Measurements from ENCODE around the gene SCUBE3. TPM values are rescaled to one million over a fixed set of nuclear protein-coding genes. Genes with fewer than 3 reads are reported as not detected.

Gene SCUBE3
- total RNA-seq, 2 experiments from 2014 or later: not detected

- ChIA-PET POLR2A (interaction anchor here (0.6 to 1.3 kb wide), 3 partner anchors 21 to 1951 kb away, joined by 3 to 5 read pairs (median 3); no protein-coding TSS in a partner anchor), CTCF (interaction anchor here (0.5 to 3.5 kb wide), 9 partner anchors 12 to 563 kb away, joined by 3 to 28 read pairs (median 4); partner anchors contain the start of gene TCP11)
- DNase-seq: no peak
- intact Hi-C loops (cut with DNase I, micrococcal nuclease): loop anchor here in 1 of 2 experiments (2.0 kb wide), 1 partner anchor 938 kb away; the partner anchor contains the start of gene BRPF3
- Mint-ChIP-seq H3K36me3 (ENCODE audit: low read depth) (no peaks in the 10 kb centered on the region), H3K27ac (peak overlapping the region; percentile 84), H3K4me3 (peak overlapping the region; percentile 91), H3K9me3 (ENCODE audit: low read depth) (no peaks in the 10 kb centered on the region), H3K4me1 (peaks cover 35% of the 10 kb centered on the region), H3K27me3 (no peaks in the 10 kb centered on the region)
- no peak for ATAC-seq
Measured at GRCh38 chr6:35258336-35258735, 44.6 kb downstream of the SCUBE3 start.

- peak overlapping the region; percentile 84 for H3K27ac Mint-ChIP-seq
- H3K36me3 Mint-ChIP-seq (ENCODE audit: low read depth): no peaks in the 10 kb centered on the region
- ChIA-PET CTCF (interaction anchor here (0.5 to 3.5 kb wide), 10 partner anchors 18 to 977 kb away, joined by 3 to 28 read pairs (median 3); partner anchors contain the start of gene TCP11), POLR2A (interaction anchor here (0.6 to 1.3 kb wide), 6 partner anchors 21 to 1952 kb away, joined by 3 to 6 read pairs (median 3); partner anchors contain the start of genes BLTP3A and TAF11)
- ATAC-seq: peak; percentile 10
- DNase-seq: no peak
- H3K9me3 Mint-ChIP-seq (ENCODE audit: low read depth): no peaks in the 10 kb centered on the region
- intact Hi-C loops (cut with DNase I, micrococcal nuclease): loop anchor here in 1 of 2 experiments (1.0 to 2.0 kb wide), 7 partner anchors 43 to 938 kb away; partner anchors contain the start of genes ANKS1A, BRPF3, FANCE and RPS10
- peak overlapping the region; percentile 91 for H3K4me3 Mint-ChIP-seq
- H3K27me3 Mint-ChIP-seq: no peaks in the 10 kb centered on the region
- peaks cover 39% of the 10 kb centered on the region for H3K4me1 Mint-ChIP-seq
Measured at GRCh38 chr6:35258858-35259193, 45.1 kb downstream of the SCUBE3 start.

- ChIA-PET POLR2A (interaction anchor here (0.6 to 1.3 kb wide), 6 partner anchors 20 to 468 kb away, joined by 3 to 6 read pairs (median 4); partner anchors contain the start of genes BLTP3A and TAF11), CTCF (interaction anchor here (0.5 to 3.5 kb wide), 11 partner anchors 18 to 977 kb away, joined by 3 to 28 read pairs (median 3); partner anchors contain the start of genes RPL10A and TCP11)
- H3K4me1 Mint-ChIP-seq: peaks cover 45% of the 10 kb centered on the region
- H3K9me3 Mint-ChIP-seq (ENCODE audit: low read depth): no peaks in the 10 kb centered on the region
- H3K4me3 Mint-ChIP-seq: peak within 1 kb of the TSS; percentile 91
- peak within 1 kb of the TSS; percentile 90 for H3K27ac Mint-ChIP-seq
- DNase-seq (peak; percentile 95), ATAC-seq (peak; percentile 89)
- no peaks in the 10 kb centered on the region for H3K36me3 Mint-ChIP-seq (ENCODE audit: low read depth)
- intact Hi-C loops (cut with DNase I, micrococcal nuclease): loop anchor here in 1 of 2 experiments (1.0 to 2.0 kb wide), 7 partner anchors 43 to 937 kb away; partner anchors contain the start of genes ANKS1A, BRPF3, FANCE and RPS10
- no peaks in the 10 kb centered on the region for H3K27me3 Mint-ChIP-seq
Measured at GRCh38 chr6:35259194-35259947, 45.6 kb downstream of the SCUBE3 start, which contains the start of gene ZNF76. ZNF76 (plus strand) TSS chr6:35259735; CDS start chr6:35281152, 21,417 bp downstream.

- CTCF ChIA-PET: interaction anchor here (0.6 to 3.5 kb wide), 5 partner anchors 19 to 208 kb away, joined by 3 to 28 read pairs (median 6); partner anchors contain the start of genes RPL10A and TCP11
- Mint-ChIP-seq H3K9me3 (ENCODE audit: low read depth) (no peaks in the 10 kb centered on the region), H3K4me1 (peaks cover 49% of the 10 kb centered on the region), H3K4me3 (peak overlapping the region; percentile 91), H3K27me3 (no peaks in the 10 kb centered on the region), H3K36me3 (ENCODE audit: low read depth) (no peaks in the 10 kb centered on the region), H3K27ac (peak overlapping the region; percentile 90)
- peak; percentile 82 for DNase-seq
- intact Hi-C loops (cut with DNase I, micrococcal nuclease): loop anchor here in 1 of 2 experiments (1.0 to 2.0 kb wide), 7 partner anchors 42 to 937 kb away; partner anchors contain the start of genes ANKS1A, BRPF3, FANCE and RPS10
- peak; percentile 47 for ATAC-seq
- POLR2A ChIA-PET: interaction anchor here (0.6 to 1.3 kb wide), 3 partner anchors 37 to 372 kb away, joined by 4 to 6 read pairs (median 5); partner anchors contain the start of gene TAF11
Measured at GRCh38 chr6:35259948-35260590, 46.3 kb downstream of the SCUBE3 start.

- POLR2A ChIA-PET: interaction anchor here (0.7 kb wide), 1 partner anchor 655 kb away, joined by 3 read pairs; no protein-coding TSS in a partner anchor
- Mint-ChIP-seq H3K27me3 (no peaks in the 10 kb centered on the region), H3K36me3 (ENCODE audit: low read depth) (peaks cover 3% of the 10 kb centered on the region), H3K9me3 (ENCODE audit: low read depth) (no peaks in the 10 kb centered on the region), H3K4me1 (peaks cover 52% of the 10 kb centered on the region), H3K27ac (peak overlapping the region; percentile 90), H3K4me3 (peak overlapping the region; percentile 91)
- DNase-seq: no peak
- intact Hi-C loops (cut with DNase I, micrococcal nuclease): no loop called here
- CTCF ChIA-PET: interaction anchor here (0.7 kb wide), 1 partner anchor 37 kb away, joined by 3 read pairs; the partner anchor contains the start of gene DEF6
- no peak for ATAC-seq
Measured at GRCh38 chr6:35260591-35261570, 47.1 kb downstream of the SCUBE3 start.

GRCh38 chr6:35262596-35262995 lies 48.8 kb downstream of the SCUBE3 start:
- ATAC-seq (no peak), DNase-seq (no peak)
- POLR2A ChIA-PET: interaction anchor here (1.4 kb wide), 1 partner anchor 34 kb away, joined by 4 read pairs; no protein-coding TSS in a partner anchor
- H3K27ac Mint-ChIP-seq: peak overlapping the region; percentile 18
- no peaks in the 10 kb centered on the region for H3K9me3 Mint-ChIP-seq (ENCODE audit: low read depth)
- intact Hi-C loops (cut with DNase I, micrococcal nuclease): no loop called here
- CTCF ChIA-PET: no interaction called here
- H3K27me3 Mint-ChIP-seq: no peaks in the 10 kb centered on the region
- peaks cover 52% of the 10 kb centered on the region for H3K4me1 Mint-ChIP-seq
- no peak overlapping the region for H3K4me3 Mint-ChIP-seq
- H3K36me3 Mint-ChIP-seq (ENCODE audit: low read depth): peaks cover 5% of the 10 kb centered on the region

GRCh38 chr6:35264550-35265274 lies 51.0 kb downstream of the SCUBE3 start:
- intact Hi-C loops (cut with DNase I, micrococcal nuclease): no loop called here
- H3K4me1 Mint-ChIP-seq: peaks cover 51% of the 10 kb centered on the region
- no peak for ATAC-seq
- POLR2A ChIA-PET: no interaction called here
- no peak overlapping the region for H3K4me3 Mint-ChIP-seq
- no peak for DNase-seq
- H3K27me3 Mint-ChIP-seq: no peaks in the 10 kb centered on the region
- CTCF ChIA-PET: interaction anchor here (0.7 to 1.3 kb wide), 2 partner anchors 23 to 34 kb away, joined by 3 read pairs; no protein-coding TSS in a partner anchor
- no peak overlapping the region for H3K27ac Mint-ChIP-seq
- peaks cover 5% of the 10 kb centered on the region for H3K36me3 Mint-ChIP-seq (ENCODE audit: low read depth)
- H3K9me3 Mint-ChIP-seq (ENCODE audit: low read depth): no peaks in the 10 kb centered on the region

- DNase-seq (no peak), ATAC-seq (no peak)
- no peak overlapping the region for H3K4me3 Mint-ChIP-seq
- H3K27ac Mint-ChIP-seq: peak overlapping the region; percentile 20
- CTCF ChIA-PET: interaction anchor here (0.6 kb wide), 1 partner anchor 62 kb away, joined by 3 read pairs; no protein-coding TSS in a partner anchor
- no peaks in the 10 kb centered on the region for H3K9me3 Mint-ChIP-seq (ENCODE audit: low read depth)
- H3K27me3 Mint-ChIP-seq: no peaks in the 10 kb centered on the region
- peaks cover 8% of the 10 kb centered on the region for H3K36me3 Mint-ChIP-seq (ENCODE audit: low read depth)
- peaks cover 45% of the 10 kb centered on the region for H3K4me1 Mint-ChIP-seq
- intact Hi-C loops (cut with DNase I, micrococcal nuclease): no loop called here
- POLR2A ChIA-PET: no interaction called here
Measured at GRCh38 chr6:35265523-35265922, 51.8 kb downstream of the SCUBE3 start.

GRCh38 chr6:35267446-35267845 lies 53.7 kb downstream of the SCUBE3 start:
- no peak for DNase-seq
- H3K36me3 Mint-ChIP-seq (ENCODE audit: low read depth): peaks cover 10% of the 10 kb centered on the region
- ATAC-seq: no peak
- no peaks in the 10 kb centered on the region for H3K9me3 Mint-ChIP-seq (ENCODE audit: low read depth)
- no peaks in the 10 kb centered on the region for H3K27me3 Mint-ChIP-seq
- ChIA-PET CTCF (no interaction called here), POLR2A (no interaction called here)
- H3K4me3 Mint-ChIP-seq: no peak overlapping the region
- peaks cover 30% of the 10 kb centered on the region for H3K4me1 Mint-ChIP-seq
- intact Hi-C loops (cut with DNase I, micrococcal nuclease): no loop called here
- no peak overlapping the region for H3K27ac Mint-ChIP-seq

GRCh38 chr6:35267897-35268296 lies 54.1 kb downstream of the SCUBE3 start:
- Mint-ChIP-seq H3K4me3 (no peak overlapping the region), H3K36me3 (ENCODE audit: low read depth) (peaks cover 10% of the 10 kb centered on the region), H3K4me1 (peaks cover 25% of the 10 kb centered on the region), H3K27me3 (no peaks in the 10 kb centered on the region), H3K9me3 (ENCODE audit: low read depth) (no peaks in the 10 kb centered on the region), H3K27ac (no peak overlapping the region)
- intact Hi-C loops (cut with DNase I, micrococcal nuclease): no loop called here
- ATAC-seq (no peak), DNase-seq (no peak)
- POLR2A ChIA-PET: no interaction called here
- CTCF ChIA-PET: no interaction called here

All from activated CD4-positive, alpha-beta T cell treated with anti-CD3 and anti-CD28 coated beads for 36 hours (primary cell).